Measurements from ENCODE around the gene TGFBR3.
"Not testable (repeated sequence)": the region's sequence is repeated elsewhere in the genome, so short reads cannot be mapped to it uniquely, and the experiment has no call there.

TGFBR3 gene

DNA sequence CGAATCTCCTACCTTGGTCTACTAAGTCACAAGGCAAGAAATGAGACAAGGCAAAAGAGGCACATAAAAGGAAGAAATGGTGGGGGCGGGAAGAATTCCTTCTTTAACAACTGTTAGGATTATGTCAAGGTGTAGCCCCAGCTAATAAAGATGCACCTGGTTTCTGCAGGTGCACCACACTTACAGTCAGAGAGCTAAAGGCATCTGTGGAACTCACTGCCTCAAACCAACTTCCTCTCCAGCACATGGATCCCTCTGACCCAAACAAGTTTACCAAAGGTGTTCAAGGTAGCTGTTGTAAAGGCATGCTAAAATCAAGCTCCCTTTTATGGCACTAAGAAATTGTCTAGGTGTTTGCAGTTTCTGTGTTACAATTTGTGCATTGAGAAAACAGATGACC, 38.1 kb downstream of the TGFBR3 start:
- no peak for DNase-seq (ENCODE audit: low read depth)

DNA sequence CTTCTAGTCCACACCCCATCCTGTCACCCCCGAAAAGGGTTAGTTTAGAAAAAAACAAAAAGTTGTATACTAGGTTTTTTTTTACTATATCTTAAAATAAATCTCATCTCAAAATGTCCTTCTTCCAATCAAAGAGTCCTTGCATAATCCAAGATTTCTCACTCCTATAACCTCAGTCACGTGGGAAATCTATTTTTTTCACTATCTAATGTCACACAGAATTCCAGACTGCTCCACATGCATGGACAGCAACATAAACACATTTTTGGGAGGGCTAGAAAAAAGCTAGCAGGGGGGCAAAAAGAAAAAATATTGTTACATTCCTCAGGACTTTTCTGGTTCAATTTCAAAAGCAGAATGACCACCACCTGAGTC, 39.3 kb downstream of the TGFBR3 start:
- DNase-seq (ENCODE audit: low read depth) = no peak

DNA sequence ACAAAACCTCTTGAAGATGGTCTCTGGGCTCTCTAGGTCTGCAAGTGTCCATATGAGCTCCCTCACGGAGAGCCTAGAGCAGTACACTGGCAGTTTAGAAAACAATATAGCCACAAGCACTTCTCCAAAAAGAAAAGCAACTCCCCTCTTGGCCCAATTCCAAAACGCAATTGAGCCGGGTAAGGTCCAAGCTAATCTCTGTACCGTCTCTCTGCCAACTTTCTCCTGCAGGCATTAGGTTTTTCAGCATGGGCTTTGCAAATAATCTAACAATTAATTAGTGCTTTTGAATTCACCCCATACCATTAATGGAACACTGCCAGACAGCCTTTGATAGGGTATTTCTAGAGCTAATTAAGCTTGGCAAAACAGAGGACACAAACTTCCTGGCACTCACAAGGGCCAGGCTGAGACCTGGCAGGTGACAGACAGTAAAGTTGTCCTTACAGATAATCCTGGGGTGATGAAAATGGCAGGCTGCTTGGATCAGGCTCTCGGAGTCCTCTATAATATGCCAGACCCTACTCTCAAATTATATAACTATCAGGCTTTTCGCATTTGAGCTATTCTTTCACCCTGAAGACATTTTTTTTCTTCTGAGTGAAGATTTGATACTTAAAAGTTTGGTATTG, 39.8 kb downstream of the TGFBR3 start:
- DNase-seq (ENCODE audit: low read depth) = no peak

DNA sequence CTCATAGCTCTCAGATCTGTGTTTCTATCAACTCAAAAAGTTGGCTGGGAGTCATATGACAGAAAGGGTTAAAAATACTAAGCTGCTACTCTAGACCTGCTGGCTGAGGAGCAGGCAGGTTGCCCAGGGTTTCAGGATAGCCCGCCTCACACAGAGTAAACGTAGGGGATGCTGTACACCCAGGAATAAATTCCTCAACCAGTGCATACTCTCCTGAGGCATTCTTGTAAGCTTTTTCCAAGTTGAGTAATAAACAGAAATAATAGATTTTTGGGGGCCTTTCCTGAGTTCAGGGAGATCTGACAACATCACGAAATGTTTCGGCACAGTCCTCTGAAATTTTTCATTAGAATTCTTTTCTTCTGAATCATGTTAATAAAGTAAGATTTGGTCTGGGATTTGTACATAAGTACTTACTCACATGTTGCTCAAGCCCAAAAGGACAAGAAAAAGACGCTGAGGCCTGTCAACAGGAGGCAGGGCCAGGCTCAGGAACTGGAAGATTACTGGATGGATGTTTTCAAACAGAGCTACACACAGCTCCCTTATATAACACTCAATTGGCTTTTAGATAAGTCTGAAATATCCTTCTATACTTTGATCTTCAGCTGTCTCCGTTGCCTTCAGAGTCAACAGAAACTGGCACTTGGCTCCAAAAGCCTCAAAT, 41.0 kb downstream of the TGFBR3 start:
- DNase-seq (ENCODE audit: low read depth) = no peak

DNA sequence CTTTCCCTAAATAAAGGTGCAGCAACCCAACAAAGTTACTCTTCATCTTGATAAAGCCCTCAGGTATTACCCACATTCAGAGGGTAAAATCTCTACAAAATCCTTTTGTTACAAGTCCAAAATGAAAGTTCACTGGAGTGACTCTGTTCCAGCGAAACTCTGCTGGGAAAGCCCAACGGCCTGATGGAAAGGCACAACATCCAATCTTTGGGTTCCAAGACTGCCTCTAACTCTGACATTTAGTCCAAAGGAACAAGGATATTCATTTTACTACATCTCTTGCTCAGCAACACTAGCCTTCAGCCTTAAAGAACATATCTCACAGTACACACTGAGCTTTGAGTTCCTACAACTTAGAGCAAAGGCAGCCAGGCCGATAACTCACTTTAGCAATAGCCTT, 42.1 kb downstream of the TGFBR3 start:
- DNase-seq (ENCODE audit: low read depth) = no peak

DNA sequence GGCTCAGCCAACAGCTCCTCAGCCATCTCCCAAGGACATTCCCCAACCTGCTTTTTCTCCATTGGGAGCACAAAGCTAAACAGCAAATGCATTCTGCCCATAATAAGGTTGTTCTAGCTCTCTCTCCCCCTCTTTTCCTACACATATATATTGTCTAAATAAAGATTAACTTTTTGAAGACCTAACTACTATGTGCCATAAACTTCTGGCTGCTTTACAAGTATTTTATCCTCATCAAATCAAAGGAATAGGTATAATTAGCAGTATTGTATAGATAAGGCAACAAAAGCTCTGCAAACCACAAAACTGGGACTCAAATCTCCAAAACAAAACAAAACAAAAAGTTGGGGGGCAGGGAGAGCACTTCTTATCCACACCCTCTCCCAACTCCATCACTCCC, 43.4 kb downstream of the TGFBR3 start:
- DNase-seq (ENCODE audit: low read depth) = no peak

DNA sequence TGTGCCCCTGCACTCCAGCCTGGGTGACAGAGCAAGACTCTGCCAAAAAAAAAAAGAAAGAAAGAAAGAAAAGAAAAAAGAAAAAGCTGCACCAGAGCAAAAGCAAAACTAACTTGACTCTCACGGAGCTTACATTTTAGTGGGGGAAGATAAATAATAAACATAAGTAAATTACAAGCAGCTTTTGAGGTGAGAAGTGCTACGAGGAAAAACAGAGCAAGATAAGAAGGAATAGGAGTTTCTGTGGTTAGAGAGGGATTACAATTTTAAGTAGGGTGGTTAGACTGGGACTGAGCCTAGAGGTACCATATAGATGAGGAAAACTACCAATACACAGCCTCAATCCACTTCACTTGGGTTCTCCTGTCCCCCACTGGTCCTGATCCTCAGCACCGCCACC, 43.9 kb downstream of the TGFBR3 start:
- DNase-seq (ENCODE audit: low read depth) = no peak

DNA sequence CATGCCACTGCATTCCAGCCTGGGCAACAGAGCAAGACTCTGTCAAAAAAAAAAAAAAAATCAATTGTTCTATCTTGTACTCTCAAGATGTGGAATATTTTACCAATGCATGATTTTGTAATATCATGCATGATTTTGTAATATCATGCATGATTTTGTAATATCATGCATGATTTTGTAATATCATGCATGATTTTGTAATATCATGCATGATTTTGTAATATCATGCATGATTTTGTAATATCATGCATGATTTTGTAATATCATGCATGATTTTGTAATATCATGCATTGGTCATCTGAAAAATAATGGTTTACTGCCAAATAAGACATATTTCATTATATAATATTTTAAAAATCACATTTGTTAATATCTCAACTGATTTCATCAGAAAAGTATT, 45.7 kb downstream of the TGFBR3 start:
- not testable (repeated sequence) for DNase-seq (ENCODE audit: low read depth)

DNA sequence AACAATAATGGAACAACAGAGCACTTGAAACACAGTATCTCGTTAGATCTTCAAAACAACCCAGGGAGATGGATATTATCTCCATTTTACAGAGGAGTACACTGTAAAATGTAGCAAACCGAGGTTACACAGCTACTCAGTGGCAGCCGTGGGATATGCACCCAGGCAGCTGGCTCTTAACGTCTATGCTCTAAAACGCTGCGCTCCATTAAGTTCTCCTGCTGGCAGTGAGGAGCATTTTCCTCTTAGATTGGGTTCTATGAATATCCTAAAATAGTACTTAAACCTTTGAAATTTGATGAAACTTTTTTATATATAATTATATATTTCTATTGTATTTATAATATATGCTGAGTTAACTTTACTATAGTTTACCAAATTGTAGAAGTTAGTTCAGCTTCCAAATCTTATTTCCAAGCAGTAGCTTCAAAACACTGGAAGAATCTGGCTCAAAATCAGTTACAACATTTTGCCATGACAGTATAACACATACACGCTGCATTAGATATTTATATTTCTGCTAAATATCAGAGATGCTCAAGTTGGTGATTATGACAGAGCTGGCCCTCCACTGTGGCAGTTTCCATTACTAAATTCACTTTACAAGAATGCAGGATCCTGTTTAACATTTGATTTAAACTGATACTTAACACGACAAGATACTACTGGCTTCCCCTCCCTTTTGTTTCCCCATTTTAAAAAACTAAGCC, 49.5 kb downstream of the TGFBR3 start:
- DNase-seq (ENCODE audit: low read depth) = no peak

DNA sequence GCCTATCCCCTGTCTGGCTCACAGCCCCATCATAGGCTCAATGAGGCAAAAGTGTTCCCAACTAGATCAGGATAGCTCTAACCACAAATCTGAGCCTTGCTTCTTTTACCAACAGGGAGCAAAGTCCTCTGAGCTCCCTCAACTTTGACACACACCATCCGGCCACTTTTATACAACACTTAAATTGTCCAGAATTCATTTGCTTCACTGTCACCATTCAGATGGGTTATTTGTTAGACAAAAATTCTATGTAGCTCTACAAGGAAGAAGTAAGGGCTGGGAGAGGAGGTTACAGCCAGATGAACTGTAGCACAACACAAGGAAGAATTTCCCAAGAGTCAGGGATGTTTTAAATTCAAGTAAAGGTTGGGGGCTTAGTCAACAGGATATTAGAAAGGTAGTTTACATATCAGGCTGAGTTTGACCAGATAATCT, 50.8 kb downstream of the TGFBR3 start:
- no peak for DNase-seq (ENCODE audit: low read depth)

DNA sequence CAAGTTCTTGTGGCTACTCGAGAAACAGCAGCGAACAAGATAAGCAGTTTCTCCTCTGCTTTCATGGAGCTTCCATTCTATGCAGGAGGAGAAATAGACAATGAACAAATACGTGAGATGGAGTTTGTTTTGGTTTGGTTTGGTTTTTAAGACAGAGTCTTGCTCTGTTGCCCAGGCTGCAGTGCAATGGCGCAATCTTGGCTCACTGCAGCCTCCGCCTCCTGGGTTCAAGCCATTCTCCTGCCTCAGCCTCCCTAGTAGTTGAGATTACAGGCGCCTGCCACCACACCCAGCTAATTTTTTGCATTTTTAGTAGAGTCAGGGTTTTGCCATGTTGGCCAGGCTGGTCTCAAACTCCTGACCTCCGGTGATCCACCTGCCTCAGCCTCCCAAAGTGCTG, 51.4 kb downstream of the TGFBR3 start:
- not testable (repeated sequence) for DNase-seq (ENCODE audit: low read depth)

DNA sequence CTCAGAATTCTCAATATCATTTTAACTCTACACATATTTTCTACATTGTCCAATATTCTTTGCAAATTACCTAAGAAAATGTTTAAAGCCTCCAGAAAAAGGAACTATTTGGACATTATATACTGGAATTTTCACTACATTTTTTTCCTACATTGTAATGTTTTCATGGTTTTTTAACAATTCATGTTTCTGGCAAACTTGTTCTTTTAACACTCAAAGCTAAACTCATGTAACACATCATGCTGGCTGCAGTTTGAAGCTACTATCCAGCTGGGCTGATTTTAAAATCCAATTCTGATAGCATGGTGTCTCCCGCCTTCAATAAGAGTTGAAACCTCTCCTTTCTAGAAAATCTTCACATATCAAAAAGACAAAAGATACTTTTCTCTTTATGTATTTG, 52.0 kb downstream of the TGFBR3 start:
- DNase-seq (ENCODE audit: low read depth) = no peak

DNA sequence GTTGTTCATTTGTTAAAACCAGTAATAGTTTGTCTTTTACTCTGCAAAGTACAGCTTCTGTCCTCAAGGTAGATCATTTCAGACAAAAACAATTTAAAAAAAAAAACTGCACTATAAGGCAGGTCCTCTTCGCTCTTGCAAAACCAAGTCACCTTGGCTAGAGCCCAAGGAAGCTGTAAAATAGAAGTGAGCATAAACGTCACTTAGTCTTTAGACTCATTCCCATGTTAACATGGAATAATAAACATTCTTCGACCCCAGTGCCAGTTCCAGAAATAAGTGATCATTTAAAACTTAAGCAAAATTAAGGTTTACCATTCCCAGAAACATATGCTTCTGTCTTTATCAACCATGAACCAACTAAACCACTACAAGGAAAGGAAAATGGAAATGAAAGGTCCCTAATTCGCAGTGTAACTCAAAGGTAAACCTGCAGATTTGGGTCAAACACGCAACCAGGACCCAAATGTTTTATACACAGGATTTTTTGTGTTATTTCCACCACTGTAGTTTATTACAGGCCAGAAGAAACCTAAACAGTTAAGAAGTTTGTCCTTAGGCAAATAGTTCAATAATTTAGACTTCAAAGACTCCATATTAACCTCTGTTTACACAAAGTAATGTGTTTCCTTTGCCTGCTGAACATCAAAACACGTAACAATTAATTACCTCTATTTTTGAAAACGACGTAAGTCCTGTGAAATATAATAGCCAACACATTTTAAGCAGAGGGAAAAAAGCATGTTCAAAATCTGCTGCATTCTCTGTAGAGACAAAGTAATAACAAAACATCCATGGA, 54.6 kb downstream of the TGFBR3 start:
- DNase-seq (ENCODE audit: low read depth) = no peak

DNA sequence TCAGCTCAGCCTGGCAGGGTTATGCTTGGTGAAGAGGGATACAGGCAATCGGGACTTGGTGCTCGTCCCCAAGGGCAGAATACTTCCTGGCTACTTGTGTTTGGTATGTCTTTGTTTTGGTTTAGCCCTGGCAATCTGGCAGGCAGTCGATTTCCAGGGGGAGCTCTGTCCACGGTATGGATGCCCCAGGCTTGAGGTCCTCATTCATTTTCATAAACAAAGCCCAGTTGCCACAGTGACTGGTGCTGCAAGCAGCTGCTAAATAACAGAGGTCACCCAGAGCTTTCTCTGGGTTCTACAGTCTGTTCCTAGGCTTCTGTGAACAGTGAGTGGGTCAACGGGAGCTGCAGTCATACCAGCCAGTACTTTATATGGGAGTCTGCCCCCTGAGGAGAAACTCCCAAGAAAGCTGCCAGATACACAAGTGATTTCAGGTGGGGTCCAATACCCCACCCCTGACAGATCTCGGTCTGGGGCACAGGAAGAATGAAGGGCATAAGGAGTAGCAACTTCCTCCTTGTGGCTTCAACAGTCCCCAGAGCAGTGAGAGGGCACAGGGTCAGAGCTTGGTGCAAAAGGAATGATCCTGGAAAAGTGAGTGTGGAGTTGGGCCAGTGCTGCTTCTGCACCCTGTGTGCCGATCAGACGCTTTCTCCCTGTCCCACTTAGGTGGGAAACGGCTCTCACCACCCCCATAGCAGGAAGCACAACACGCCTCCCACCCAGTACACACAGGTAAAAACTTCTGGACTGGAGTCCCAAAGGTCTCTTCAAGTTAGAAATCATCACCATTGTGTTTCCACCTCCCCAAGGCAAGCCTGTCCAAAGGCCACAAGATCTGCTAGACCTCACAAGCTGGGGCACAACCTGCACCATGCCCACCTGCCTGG, 55.5 kb downstream of the TGFBR3 start:
- no peak for DNase-seq (ENCODE audit: low read depth)

DNA sequence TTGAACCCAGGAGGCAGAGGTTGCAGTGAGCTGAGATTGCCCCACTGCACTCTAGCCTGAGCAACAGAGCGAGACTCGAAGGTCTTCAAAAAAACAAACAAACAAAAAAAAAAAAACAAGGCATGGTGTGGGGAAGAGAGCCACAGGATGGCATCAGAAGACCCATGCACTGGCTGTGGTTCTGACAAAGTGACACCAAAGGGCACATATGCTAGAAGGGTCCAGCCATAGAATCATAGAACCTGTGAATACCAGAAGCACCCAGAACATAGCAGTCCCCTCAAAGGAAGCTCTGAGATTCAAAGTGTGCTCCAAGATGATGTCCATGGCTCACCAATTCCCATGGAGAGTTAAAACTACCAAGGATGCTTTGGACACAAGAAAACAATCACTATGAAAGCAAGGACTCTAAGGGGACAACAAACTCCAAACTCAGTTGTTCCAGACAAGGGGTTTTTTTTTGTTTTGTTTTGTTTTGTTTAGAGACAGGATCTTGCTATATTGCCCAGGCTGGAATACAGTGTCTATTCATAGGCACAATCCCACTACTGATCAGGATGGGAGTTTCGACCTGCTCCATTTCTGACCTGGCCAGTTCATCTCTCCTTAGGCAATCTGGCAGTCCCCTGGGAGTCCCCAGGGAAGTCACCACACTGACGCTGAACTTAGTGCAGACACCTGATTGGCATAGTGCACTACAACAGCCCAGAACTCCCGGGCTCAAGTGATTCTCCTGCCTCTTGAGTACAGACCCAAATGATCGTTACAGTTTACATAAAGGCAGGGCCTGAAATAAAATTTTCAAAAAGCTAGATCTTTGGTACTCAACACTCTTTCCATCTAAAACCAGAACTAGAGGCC, 56.4 kb downstream of the TGFBR3 start:
- DNase-seq (ENCODE audit: low read depth) = no peak

DNA sequence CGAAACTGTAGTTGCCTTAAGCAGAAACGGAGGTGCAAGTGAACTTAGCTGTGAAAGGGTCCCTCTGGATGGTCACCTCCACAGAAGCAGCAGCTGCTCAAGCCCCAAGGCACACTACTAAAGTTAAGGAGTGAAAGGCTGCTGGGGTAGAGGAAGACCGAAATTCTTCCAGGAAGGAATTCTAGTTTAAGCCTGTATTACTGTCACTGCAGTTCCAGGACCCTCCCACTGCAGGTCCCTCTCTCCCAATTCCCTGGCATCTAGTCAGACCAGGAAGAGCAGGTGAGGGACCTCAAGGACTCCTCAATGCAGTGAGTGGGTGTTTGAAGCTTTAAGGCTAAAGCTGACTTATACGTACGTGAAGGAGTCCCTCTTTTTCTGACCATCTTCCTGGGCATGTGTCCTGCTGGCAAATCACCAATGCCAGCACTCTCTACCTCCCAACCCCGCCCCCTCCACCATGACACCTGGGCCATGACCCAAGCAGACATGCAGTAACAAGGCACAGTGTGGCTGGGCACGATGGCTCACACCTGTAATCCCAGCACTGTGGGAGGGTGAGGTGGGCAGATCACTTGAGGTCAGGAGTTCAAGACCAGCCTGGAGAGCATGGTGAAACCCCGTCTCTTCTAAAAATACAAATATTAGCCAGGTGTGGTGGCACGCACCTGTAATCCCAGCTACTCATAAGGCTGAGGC, 57.2 kb downstream of the TGFBR3 start:
- no peak for DNase-seq (ENCODE audit: low read depth)

DNA sequence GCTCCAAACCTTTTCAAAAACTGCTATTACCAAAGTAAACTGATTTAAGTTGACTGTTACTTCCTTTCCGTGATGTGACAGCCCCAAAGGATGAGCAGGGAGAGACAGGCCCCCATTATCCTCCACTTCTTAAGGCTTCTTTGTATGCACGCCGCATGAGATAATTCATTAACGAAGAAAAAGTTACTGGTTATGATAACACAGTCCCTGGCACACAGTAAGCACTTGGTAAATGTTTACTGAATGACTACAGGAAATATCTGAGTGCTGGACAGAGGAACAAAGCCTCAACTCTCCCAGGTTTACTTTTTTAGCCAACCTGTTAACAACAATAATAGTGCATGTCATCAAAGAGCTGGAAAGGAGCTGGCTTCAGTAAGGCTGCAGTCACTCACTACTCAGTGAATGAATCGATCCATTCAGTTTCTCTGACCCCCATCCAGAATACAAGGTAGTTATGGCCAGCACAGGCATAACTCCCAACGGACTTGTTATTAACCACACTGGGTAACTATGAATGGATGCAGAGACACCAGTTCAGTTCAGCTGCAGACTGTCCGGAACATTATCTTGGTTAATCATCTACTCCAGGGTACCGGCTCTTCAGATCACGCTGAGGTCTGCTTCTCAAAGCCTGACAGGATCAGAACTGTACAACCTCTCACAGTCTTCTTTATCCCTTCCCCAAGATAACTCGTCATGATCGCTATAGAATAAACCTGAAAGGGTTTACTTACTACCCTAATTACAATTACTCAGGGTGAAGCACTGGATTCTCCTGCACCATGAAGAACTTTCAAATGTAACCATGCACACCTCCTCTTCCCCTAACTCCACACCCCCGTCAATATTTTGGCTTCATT, 58.3 kb downstream of the TGFBR3 start:
- no peak for DNase-seq (ENCODE audit: low read depth)

DNA sequence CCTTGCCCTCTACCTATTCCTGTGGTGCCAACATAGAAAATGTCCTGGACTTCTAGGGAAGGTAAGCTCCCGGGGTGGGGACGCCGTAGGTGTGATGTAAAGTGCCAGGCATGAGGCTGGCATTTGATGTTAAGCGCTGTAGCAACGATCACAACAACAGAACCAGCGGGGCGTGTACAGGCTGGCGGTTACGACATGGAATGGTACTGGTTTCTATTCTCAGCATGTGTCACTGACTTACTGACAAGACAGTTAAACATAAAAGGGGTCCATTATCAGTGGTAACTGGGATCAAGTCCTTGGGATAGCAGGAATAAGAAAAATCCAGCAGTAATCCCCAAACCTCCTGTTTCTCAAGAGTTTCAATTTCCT, 58.9 kb downstream of the TGFBR3 start:
- no peak for DNase-seq (ENCODE audit: low read depth)

DNA sequence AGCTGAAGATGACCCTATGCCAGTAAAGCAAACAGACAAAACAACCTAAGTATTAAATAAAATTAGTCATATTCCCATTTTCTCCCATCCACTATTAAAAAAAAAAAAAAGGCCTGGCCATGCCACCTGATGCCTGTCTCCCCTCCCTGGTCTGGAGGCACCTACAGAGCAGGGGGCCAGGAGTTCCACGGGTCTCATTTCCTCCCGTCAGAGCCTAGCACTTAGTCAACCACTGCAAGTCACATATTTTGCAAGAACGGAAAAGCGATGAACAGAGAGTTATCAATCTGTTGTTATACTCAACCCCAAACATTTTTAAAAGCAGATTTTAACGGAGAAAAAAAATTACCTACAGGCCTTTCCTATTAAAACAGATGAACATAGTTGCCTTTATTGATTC, 59.3 kb downstream of the TGFBR3 start:
- no peak for DNase-seq (ENCODE audit: low read depth)
